Suppressor macrophage treated with lipopolysaccharide for 1 hour (primary cell): ENCODE results near the gene MAP2K5.

ENCODE experiments used
- DNase-seq, 3 donors: peaks; one replicate each; pipeline ENCODE4 v3.0.0-alpha.2; 2020 to 2022

Gene MAP2K5

GRCh38 chr15:67765701-67766100, 223.2 kb downstream of the MAP2K5 start:
- DNase-seq: no peak

- peak in 1 of 3 donors; percentile 21 for DNase-seq
Measured at GRCh38 chr15:67766968-67767367, 224.5 kb downstream of the MAP2K5 start.

- DNase-seq: no peak
Measured at GRCh38 chr15:67768313-67768977, 225.9 kb downstream of the MAP2K5 start.

GRCh38 chr15:67769497-67770357, 227.2 kb downstream of the MAP2K5 start:
- no peak for DNase-seq

- DNase-seq: no peak
Measured at GRCh38 chr15:67770358-67770628, 227.8 kb downstream of the MAP2K5 start.

- no peak for DNase-seq
Measured at GRCh38 chr15:67771189-67771800, 228.8 kb downstream of the MAP2K5 start.

- no peak for DNase-seq
Measured at GRCh38 chr15:67774626-67775025, 232.1 kb downstream of the MAP2K5 start.

GRCh38 chr15:67775250-67775649, 232.7 kb downstream of the MAP2K5 start:
- no peak for DNase-seq

GRCh38 chr15:67775998-67776397, 233.5 kb downstream of the MAP2K5 start:
- no peak for DNase-seq

GRCh38 chr15:67776600-67776999, 234.1 kb downstream of the MAP2K5 start:
- DNase-seq: no peak

- no peak for DNase-seq
Measured at GRCh38 chr15:67777071-67777470, 234.6 kb downstream of the MAP2K5 start.

- no peak for DNase-seq
Measured at GRCh38 chr15:67777773-67778172, 235.3 kb downstream of the MAP2K5 start.

- no peak for DNase-seq
Measured at GRCh38 chr15:67778968-67779548, 236.6 kb downstream of the MAP2K5 start.

- DNase-seq: peak; percentile 11 to 22 (median 22)
Measured at GRCh38 chr15:67779549-67780111, 237.1 kb downstream of the MAP2K5 start.

GRCh38 chr15:67781061-67781460, 238.6 kb downstream of the MAP2K5 start:
- DNase-seq: no peak

- no peak for DNase-seq
Measured at GRCh38 chr15:67781907-67782690, 239.6 kb downstream of the MAP2K5 start.

- no peak for DNase-seq
Measured at GRCh38 chr15:67782691-67782991, 240.1 kb downstream of the MAP2K5 start.

- peak in 2 of 3 donors; percentile 15 to 27 for DNase-seq
Measured at GRCh38 chr15:67783303-67783702, 240.8 kb downstream of the MAP2K5 start.

- no peak for DNase-seq
Measured at GRCh38 chr15:67784090-67784781, 241.7 kb downstream of the MAP2K5 start.

- no peak for DNase-seq
Measured at GRCh38 chr15:67784856-67785430, 242.4 kb downstream of the MAP2K5 start.

- DNase-seq: no peak
Measured at GRCh38 chr15:67785431-67785830, 242.9 kb downstream of the MAP2K5 start.

GRCh38 chr15:67786646-67787045, 244.1 kb downstream of the MAP2K5 start:
- no peak for DNase-seq
